LNCaP clone FGC (cell line): ENCODE measurements around the gene AP2A2.

Experiments
- DNase-seq: peaks from one replicate; pipeline ENCODE4 v3.0.0-alpha.2; 2011; ENCODE audit warnings: low read depth
- H3K4me3 ChIP-seq: 2 replicates; pipeline ENCODE4 v1.5.1; 2011; ENCODE audit warnings: mild to moderate bottlenecking, low read depth, low read length, control low read depth
- CTCF ChIP-seq: IDR thresholded peaks from 2 replicates; pipeline ENCODE4 v1.5.1; 2012; ENCODE audit warnings: mild to moderate bottlenecking; ENCODE audit not compliant: control insufficient read depth, insufficient read depth; ENCODE audit errors: extremely low read depth

AP2A2 gene

GRCh38 chr11:1038921-1039320 lies 113.3 kb downstream of the AP2A2 start:
- no peak overlapping the region for H3K4me3 ChIP-seq
- no peak for TF ChIP-seq CTCF
- no peak for DNase-seq

GRCh38 chr11:1039481-1040427 lies 114.1 kb downstream of the AP2A2 start:
- H3K4me3 ChIP-seq = no peak overlapping the region
- no peak for TF ChIP-seq CTCF
- DNase-seq = no peak

GRCh38 chr11:1040428-1041148 lies 114.9 kb downstream of the AP2A2 start:
- no peak for TF ChIP-seq CTCF
- no peak for DNase-seq
- H3K4me3 ChIP-seq = no peak overlapping the region

- TF ChIP-seq CTCF = no peak
- no peak for DNase-seq
- H3K4me3 ChIP-seq = no peak overlapping the region
Measured at GRCh38 chr11:1041149-1041467, 115.4 kb downstream of the AP2A2 start.

- DNase-seq = no peak
- no peak for TF ChIP-seq CTCF
- no peak overlapping the region for H3K4me3 ChIP-seq
Measured at GRCh38 chr11:1041471-1041870, 115.8 kb downstream of the AP2A2 start.

GRCh38 chr11:1041936-1042608 lies 116.4 kb downstream of the AP2A2 start:
- no peak for TF ChIP-seq CTCF
- no peak overlapping the region for H3K4me3 ChIP-seq
- no peak for DNase-seq
